ENCODE measurements around the gene LRRTM4. TPM values are rescaled to one million over a fixed set of nuclear protein-coding genes. Genes with fewer than 3 reads are reported as not detected.

LRRTM4 gene
- total RNA-seq, 1 experiment from 2014 or later = 9.4 TPM

- Mint-ChIP-seq H3K27me3 (ENCODE audit: low read depth) (no peaks in the 10 kb centered on the region), H3K4me3 (no peak overlapping the region), H3K9me3 (no peaks in the 10 kb centered on the region), H3K4me1 (peaks cover 26% of the 10 kb centered on the region), H3K36me3 (no peaks in the 10 kb centered on the region), H3K27ac (no peak overlapping the region)
- TF ChIP-seq FOXK1 (CRISPR knock-in tag; IDR thresholded peaks at IDR 0.05) = no peak
- TF ChIP-seq, protein P1, sequence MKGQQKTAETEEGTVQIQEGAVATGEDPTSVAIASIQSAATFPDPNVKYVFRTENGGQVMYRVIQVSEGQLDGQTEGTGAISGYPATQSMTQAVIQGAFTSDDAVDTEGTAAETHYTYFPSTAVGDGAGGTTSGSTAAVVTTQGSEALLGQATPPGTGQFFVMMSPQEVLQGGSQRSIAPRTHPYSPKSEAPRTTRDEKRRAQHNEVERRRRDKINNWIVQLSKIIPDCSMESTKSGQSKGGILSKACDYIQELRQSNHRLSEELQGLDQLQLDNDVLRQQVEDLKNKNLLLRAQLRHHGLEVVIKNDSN (CRISPR knock-in tag; IDR thresholded peaks at IDR 0.05) = no peak
- no peak for TF ChIP-seq JUN (CRISPR knock-in tag; IDR thresholded peaks at IDR 0.05)
- TF ChIP-seq, protein P2, sequence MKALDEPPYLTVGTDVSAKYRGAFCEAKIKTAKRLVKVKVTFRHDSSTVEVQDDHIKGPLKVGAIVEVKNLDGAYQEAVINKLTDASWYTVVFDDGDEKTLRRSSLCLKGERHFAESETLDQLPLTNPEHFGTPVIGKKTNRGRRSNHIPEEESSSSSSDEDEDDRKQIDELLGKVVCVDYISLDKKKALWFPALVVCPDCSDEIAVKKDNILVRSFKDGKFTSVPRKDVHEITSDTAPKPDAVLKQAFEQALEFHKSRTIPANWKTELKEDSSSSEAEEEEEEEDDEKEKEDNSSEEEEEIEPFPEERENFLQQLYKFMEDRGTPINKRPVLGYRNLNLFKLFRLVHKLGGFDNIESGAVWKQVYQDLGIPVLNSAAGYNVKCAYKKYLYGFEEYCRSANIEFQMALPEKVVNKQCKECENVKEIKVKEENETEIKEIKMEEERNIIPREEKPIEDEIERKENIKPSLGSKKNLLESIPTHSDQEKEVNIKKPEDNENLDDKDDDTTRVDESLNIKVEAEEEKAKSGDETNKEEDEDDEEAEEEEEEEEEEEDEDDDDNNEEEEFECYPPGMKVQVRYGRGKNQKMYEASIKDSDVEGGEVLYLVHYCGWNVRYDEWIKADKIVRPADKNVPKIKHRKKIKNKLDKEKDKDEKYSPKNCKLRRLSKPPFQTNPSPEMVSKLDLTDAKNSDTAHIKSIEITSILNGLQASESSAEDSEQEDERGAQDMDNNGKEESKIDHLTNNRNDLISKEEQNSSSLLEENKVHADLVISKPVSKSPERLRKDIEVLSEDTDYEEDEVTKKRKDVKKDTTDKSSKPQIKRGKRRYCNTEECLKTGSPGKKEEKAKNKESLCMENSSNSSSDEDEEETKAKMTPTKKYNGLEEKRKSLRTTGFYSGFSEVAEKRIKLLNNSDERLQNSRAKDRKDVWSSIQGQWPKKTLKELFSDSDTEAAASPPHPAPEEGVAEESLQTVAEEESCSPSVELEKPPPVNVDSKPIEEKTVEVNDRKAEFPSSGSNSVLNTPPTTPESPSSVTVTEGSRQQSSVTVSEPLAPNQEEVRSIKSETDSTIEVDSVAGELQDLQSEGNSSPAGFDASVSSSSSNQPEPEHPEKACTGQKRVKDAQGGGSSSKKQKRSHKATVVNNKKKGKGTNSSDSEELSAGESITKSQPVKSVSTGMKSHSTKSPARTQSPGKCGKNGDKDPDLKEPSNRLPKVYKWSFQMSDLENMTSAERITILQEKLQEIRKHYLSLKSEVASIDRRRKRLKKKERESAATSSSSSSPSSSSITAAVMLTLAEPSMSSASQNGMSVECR (CRISPR knock-in tag; IDR thresholded peaks at IDR 0.05; ENCODE audit: borderline replicate concordance) = no peak
- TF ChIP-seq ZNF396 (CRISPR knock-in tag; IDR thresholded peaks at IDR 0.05; ENCODE audit: borderline replicate concordance) = no peak
- no peak for TF ChIP-seq KAT7 (CRISPR knock-in tag; IDR thresholded peaks at IDR 0.05; ENCODE audit: borderline replicate concordance)
- CTCF ChIA-PET = no interaction called here
- POLR2A ChIA-PET = no interaction called here
- DNase-seq (ENCODE audit: low spot score) (no peak), ATAC-seq (no peak)
Measured at GRCh38 chr2:77458216-77458615, 64.0 kb downstream of the LRRTM4 start.

DNA sequence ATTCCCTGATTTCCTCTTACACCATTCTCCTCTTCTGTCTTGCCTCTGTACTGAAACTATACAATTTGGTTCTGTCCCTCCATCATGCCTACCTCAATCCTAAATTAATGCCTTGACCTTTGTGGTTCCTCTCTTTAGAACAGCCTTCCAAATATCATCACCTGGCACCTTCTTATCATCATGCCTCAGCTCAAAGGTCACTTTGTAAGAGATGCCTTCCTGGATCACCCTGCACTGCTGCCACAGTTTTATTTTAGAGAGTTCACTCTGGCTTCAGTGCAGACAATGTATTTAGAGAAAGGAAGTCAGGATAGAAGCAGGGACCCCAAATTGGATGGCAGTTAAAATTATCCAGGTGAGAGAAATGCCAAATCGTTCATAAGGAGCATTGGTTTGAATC lies 64.5 kb downstream of the LRRTM4 start:
- H3K27me3 Mint-ChIP-seq (ENCODE audit: low read depth) = no peaks in the 10 kb centered on the region
- H3K27ac Mint-ChIP-seq = no peak overlapping the region
- no peaks in the 10 kb centered on the region for H3K9me3 Mint-ChIP-seq
- CTCF ChIA-PET = no interaction called here
- ATAC-seq = no peak
- no peak overlapping the region for H3K4me3 Mint-ChIP-seq
- POLR2A ChIA-PET = no interaction called here
- H3K4me1 Mint-ChIP-seq = peaks cover 24% of the 10 kb centered on the region
- TF ChIP-seq NR1H2 (CRISPR knock-in tag; IDR thresholded peaks at IDR 0.05) = no peak
- TF ChIP-seq IRF2 (CRISPR knock-in tag; IDR thresholded peaks at IDR 0.05; ENCODE audit: borderline replicate concordance, low read depth) = no peak
- TF ChIP-seq AR (CRISPR knock-in tag; IDR thresholded peaks at IDR 0.05) = no peak
- no peak for TF ChIP-seq JAZF1 (CRISPR knock-in tag; IDR thresholded peaks at IDR 0.05)
- H3K36me3 Mint-ChIP-seq = no peaks in the 10 kb centered on the region
- no peak for DNase-seq (ENCODE audit: low spot score)

DNA sequence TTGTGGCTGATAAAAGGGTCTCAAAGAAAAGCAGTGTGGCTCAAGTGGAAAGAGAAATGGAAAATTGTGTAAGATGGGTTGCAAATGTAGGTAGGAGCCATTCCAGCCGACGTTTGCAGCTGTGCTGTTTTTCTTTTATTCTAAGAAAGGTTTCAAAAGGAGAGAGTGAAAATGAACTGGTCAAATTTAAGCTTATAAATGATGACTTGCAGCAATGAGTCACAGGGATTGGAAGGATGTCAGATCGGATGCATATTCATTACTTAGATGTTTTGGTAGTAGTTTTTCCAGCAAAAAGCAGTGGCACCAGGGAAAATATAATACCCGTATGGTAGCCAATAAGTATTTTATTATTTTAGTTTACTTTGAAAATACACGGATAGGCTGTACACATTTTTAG lies 79.1 kb downstream of the LRRTM4 start:
- CTCF ChIA-PET = interaction anchor here (1.9 kb wide), 1 partner anchor 10 kb away, joined by 4 read pairs; no protein-coding TSS in a partner anchor
- Mint-ChIP-seq H3K9me3 (peaks cover 3% of the 10 kb centered on the region; the same call in 1 of the 2 replicates), H3K4me3 (no peak overlapping the region), H3K4me1 (peaks cover 6% of the 10 kb centered on the region), H3K27ac (no peak overlapping the region), H3K27me3 (ENCODE audit: low read depth) (no peaks in the 10 kb centered on the region), H3K36me3 (no peaks in the 10 kb centered on the region)
- ATAC-seq = no peak
- no peak for DNase-seq (ENCODE audit: low spot score)
- POLR2A ChIA-PET = no interaction called here
- no peak for TF ChIP-seq ZNF425 (CRISPR knock-in tag; conservative IDR thresholded peaks at IDR 0.05)
- TF ChIP-seq PRRX2 (CRISPR knock-in tag; IDR thresholded peaks at IDR 0.05) = no peak
- TF ChIP-seq ERG (CRISPR knock-in tag; IDR thresholded peaks at IDR 0.05) = no peak
- no peak for TF ChIP-seq AFF4 (CRISPR knock-in tag; IDR thresholded peaks at IDR 0.05; ENCODE audit: borderline replicate concordance)
- TF ChIP-seq, protein P3, sequence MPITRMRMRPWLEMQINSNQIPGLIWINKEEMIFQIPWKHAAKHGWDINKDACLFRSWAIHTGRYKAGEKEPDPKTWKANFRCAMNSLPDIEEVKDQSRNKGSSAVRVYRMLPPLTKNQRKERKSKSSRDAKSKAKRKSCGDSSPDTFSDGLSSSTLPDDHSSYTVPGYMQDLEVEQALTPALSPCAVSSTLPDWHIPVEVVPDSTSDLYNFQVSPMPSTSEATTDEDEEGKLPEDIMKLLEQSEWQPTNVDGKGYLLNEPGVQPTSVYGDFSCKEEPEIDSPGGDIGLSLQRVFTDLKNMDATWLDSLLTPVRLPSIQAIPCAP (CRISPR knock-in tag; IDR thresholded peaks at IDR 0.05) = no peak
- no peak for TF ChIP-seq ZNF423 (CRISPR knock-in tag; IDR thresholded peaks at IDR 0.05)

Measured in WTC11 (cell line).